GM23338 (cell line): Measurements from ENCODE around the gene PUM1.
"Not testable (repeated sequence)": the region's sequence is repeated elsewhere in the genome, so short reads cannot be mapped to it uniquely, and the experiment has no call there.

Source experiments
- CREB1 ChIP-seq: fragments of 250-450 bp; sonication (Bioruptor Pico); IDR thresholded peaks from 2 replicates; pipeline ENCODE4 v1.5.0; 2020; ENCODE audit warnings: low read depth, mild to moderate bottlenecking, moderate library complexity
- EZH2 ChIP-seq: fragments of 200-600 bp; sonication (generic); IDR thresholded peaks from one replicate; pipeline ENCODE4 v1.8.0; 2017; ENCODE audit warnings: antibody characterized with exemption, mild to moderate bottlenecking, low read depth; ENCODE audit not compliant: unreplicated experiment
- EZH2phosphoT487 ChIP-seq: fragments of 200-600 bp; sonication (generic); IDR thresholded peaks from one replicate; pipeline ENCODE4 v1.8.1; 2018; ENCODE audit warnings: antibody characterized with exemption; ENCODE audit not compliant: unreplicated experiment
- NANOG ChIP-seq: IDR thresholded peaks from 2 replicates; pipeline ENCODE4 v1.6.1; 2016; ENCODE audit warnings: antibody characterized with exemption, borderline replicate concordance
- POLR2AphosphoS5 ChIP-seq: IDR thresholded peaks from 2 replicates; pipeline ENCODE4 v1.6.1; 2016; ENCODE audit warnings: antibody characterized with exemption, low read depth
- STAT1 ChIP-seq: IDR thresholded peaks from one replicate; pipeline ENCODE4 v1.6.1; 2016; ENCODE audit warnings: antibody characterized with exemption; ENCODE audit not compliant: unreplicated experiment
- ZNF114 ChIP-seq: fragments of 250-450 bp; sonication (Bioruptor Pico); IDR thresholded peaks from 2 replicates; pipeline ENCODE4 v1.5.0; 2020; ENCODE audit warnings: mild to moderate bottlenecking, moderate library complexity
- ZNF331 ChIP-seq: fragments of 250-450 bp; sonication (Bioruptor Pico); IDR thresholded peaks from 2 replicates; pipeline ENCODE4 v1.5.0; 2020; ENCODE audit warnings: low read depth, mild to moderate bottlenecking, moderate library complexity
- TF ChIP-seq, protein P1 (sequence below), 2 experiments: fragments of 200-600 bp in 1 of 2; sonication (generic) in 1 of 2; conservative IDR thresholded peaks; 2 replicates each; pipeline versions ENCODE4 v1.5.1 to v1.6.1; 2016 to 2017; ENCODE audit warnings: antibody characterized with exemption in 2 of 2, low read depth in 2 of 2, mild to moderate bottlenecking in 2 of 2, moderate library complexity in 1 of 2
- TF ChIP-seq, protein P2 (sequence below): IDR thresholded peaks from 2 replicates; pipeline ENCODE4 v1.6.1; 2016; ENCODE audit warnings: antibody characterized with exemption
- TF ChIP-seq, protein P3 (sequence below): IDR thresholded peaks from one replicate; pipeline ENCODE4 v1.6.1; 2018; ENCODE audit warnings: antibody characterized with exemption; ENCODE audit not compliant: unreplicated experiment

DNA sequence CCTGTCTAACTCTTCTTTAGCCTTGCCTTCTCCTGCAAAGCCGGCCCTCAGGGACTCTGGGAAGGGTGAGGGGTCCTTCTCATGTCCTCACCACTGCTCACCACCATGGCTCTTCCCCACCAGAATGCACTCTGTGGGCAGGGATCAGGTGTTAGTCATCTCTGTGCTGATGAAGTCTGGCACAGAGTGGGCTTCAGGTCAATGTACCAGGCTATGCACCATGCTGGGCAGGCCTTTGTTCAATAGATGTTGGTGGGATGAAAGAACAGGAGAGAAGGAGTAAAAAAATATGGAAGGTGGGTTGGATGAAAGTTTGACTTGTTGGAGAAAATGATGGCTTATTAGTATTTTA, 116.1 kb downstream of the PUM1 start:
- TF ChIP-seq, protein P1, sequence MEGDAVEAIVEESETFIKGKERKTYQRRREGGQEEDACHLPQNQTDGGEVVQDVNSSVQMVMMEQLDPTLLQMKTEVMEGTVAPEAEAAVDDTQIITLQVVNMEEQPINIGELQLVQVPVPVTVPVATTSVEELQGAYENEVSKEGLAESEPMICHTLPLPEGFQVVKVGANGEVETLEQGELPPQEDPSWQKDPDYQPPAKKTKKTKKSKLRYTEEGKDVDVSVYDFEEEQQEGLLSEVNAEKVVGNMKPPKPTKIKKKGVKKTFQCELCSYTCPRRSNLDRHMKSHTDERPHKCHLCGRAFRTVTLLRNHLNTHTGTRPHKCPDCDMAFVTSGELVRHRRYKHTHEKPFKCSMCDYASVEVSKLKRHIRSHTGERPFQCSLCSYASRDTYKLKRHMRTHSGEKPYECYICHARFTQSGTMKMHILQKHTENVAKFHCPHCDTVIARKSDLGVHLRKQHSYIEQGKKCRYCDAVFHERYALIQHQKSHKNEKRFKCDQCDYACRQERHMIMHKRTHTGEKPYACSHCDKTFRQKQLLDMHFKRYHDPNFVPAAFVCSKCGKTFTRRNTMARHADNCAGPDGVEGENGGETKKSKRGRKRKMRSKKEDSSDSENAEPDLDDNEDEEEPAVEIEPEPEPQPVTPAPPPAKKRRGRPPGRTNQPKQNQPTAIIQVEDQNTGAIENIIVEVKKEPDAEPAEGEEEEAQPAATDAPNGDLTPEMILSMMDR (conservative IDR thresholded peaks at IDR 0.05; ENCODE audit: low read depth in 2 of 2): not testable (repeated sequence)
- TF ChIP-seq EZH2phosphoT487; POLR2AphosphoS5; EZH2; CREB1 (CRISPR knock-in tag); ZNF331 (CRISPR knock-in tag); NANOG; STAT1; ZNF114 (CRISPR knock-in tag): not testable (repeated sequence)
- TF ChIP-seq, protein P2, sequence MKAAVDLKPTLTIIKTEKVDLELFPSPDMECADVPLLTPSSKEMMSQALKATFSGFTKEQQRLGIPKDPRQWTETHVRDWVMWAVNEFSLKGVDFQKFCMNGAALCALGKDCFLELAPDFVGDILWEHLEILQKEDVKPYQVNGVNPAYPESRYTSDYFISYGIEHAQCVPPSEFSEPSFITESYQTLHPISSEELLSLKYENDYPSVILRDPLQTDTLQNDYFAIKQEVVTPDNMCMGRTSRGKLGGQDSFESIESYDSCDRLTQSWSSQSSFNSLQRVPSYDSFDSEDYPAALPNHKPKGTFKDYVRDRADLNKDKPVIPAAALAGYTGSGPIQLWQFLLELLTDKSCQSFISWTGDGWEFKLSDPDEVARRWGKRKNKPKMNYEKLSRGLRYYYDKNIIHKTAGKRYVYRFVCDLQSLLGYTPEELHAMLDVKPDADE: not testable (repeated sequence)
- TF ChIP-seq, protein P3, sequence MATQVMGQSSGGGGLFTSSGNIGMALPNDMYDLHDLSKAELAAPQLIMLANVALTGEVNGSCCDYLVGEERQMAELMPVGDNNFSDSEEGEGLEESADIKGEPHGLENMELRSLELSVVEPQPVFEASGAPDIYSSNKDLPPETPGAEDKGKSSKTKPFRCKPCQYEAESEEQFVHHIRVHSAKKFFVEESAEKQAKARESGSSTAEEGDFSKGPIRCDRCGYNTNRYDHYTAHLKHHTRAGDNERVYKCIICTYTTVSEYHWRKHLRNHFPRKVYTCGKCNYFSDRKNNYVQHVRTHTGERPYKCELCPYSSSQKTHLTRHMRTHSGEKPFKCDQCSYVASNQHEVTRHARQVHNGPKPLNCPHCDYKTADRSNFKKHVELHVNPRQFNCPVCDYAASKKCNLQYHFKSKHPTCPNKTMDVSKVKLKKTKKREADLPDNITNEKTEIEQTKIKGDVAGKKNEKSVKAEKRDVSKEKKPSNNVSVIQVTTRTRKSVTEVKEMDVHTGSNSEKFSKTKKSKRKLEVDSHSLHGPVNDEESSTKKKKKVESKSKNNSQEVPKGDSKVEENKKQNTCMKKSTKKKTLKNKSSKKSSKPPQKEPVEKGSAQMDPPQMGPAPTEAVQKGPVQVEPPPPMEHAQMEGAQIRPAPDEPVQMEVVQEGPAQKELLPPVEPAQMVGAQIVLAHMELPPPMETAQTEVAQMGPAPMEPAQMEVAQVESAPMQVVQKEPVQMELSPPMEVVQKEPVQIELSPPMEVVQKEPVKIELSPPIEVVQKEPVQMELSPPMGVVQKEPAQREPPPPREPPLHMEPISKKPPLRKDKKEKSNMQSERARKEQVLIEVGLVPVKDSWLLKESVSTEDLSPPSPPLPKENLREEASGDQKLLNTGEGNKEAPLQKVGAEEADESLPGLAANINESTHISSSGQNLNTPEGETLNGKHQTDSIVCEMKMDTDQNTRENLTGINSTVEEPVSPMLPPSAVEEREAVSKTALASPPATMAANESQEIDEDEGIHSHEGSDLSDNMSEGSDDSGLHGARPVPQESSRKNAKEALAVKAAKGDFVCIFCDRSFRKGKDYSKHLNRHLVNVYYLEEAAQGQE: not testable (repeated sequence)
